Liver (tissue), 3 donors: Measurements from ENCODE around the gene TMEM98.

ENCODE experiments used
- ATF3 ChIP-seq: IDR thresholded peaks from 2 replicates; pipeline ENCODE4 v1.6.1; 2016; ENCODE audit warnings: antibody characterized with exemption
- CTCF ChIP-seq: fragments of 150-350 bp; IDR thresholded peaks from 2 replicates; pipeline ENCODE4 v1.5.1; 2017; ENCODE audit warnings: improper control_type of control experiment, low read depth, low read length; ENCODE audit not compliant: missing input control
- FOXA2 ChIP-seq: IDR thresholded peaks from 2 replicates; pipeline ENCODE4 v1.6.1; 2016; ENCODE audit warnings: antibody characterized with exemption
- GABPA ChIP-seq, 2 donors: IDR thresholded peaks in 1 of 2; conservative IDR thresholded peaks in 1 of 2; 2 replicates each; pipeline ENCODE4 v1.6.1; 2016; ENCODE audit warnings: antibody characterized with exemption in 2 of 2, mild to moderate bottlenecking in 1 of 2, moderate library complexity in 1 of 2
- REST ChIP-seq: IDR thresholded peaks from 2 replicates; pipeline ENCODE4 v1.6.1; 2016; ENCODE audit warnings: antibody characterized with exemption, mild to moderate bottlenecking
- TAF1 ChIP-seq: conservative IDR thresholded peaks from 2 replicates; pipeline ENCODE4 v1.6.1; 2016; ENCODE audit warnings: antibody characterized with exemption, mild to moderate bottlenecking
- donor health status: healthy.
- donor health status: healthy.

- no peak for TF ChIP-seq CTCF
- no peak for TF ChIP-seq REST
- no peak for TF ChIP-seq TAF1
- TF ChIP-seq ATF3 = no peak
- TF ChIP-seq FOXA2 = no peak
- TF ChIP-seq GABPA (IDR thresholded peaks at IDR 0.05 in 1 of 2, conservative IDR thresholded peaks at IDR 0.05 in 1 of 2) = no peak
Measured at GRCh38 chr17:32912218-32912897, 15.6 kb upstream of the TMEM98 start.
